Neural cell (in vitro differentiated cells): ENCODE results near the gene NKAIN2. TPM values are rescaled to one million over a fixed set of nuclear protein-coding genes. Genes with fewer than 3 reads are reported as not detected.
A peak's percentile ranks its signal among the peaks of the same experiment; 100 is the strongest.

ENCODE experiments used
- H2AFZ ChIP-seq: fragments of 200-600, 300-800 bp; sonication (generic), shearing (Covaris generic); 2 replicates; pipeline ENCODE4 v1.6.0; 2014; ENCODE audit warnings: low read depth, mild to moderate bottlenecking, antibody characterized with exemption, low read length, moderate library complexity
- H3F3A ChIP-seq: fragments of 200-600 bp; shearing (Covaris generic); 2 replicates; pipeline ENCODE4 v1.6.1; 2016; ENCODE audit warnings: mild to moderate bottlenecking, moderate library complexity, mixed read lengths, antibody characterized with exemption, low read length; ENCODE audit not compliant: insufficient read depth, poor library complexity, severe bottlenecking
- H3K27ac ChIP-seq: fragments of 200-600, 300-800 bp; sonication (generic), shearing (Covaris generic); 2 replicates; pipeline ENCODE4 v1.5.1; 2014; ENCODE audit warnings: mild to moderate bottlenecking, low read length, moderate library complexity
- H3K27me3 ChIP-seq: fragments of 300-800, 200-600 bp; sonication (generic), shearing (Covaris generic); 2 replicates; pipeline ENCODE4 v1.6.0; 2014; ENCODE audit warnings: mild to moderate bottlenecking, low read depth, low read length, moderate library complexity; ENCODE audit not compliant: insufficient read depth
- H3K36me3 ChIP-seq: fragments of 300-800, 200-600 bp; sonication (generic), shearing (Covaris generic); 2 replicates; pipeline ENCODE4 v1.5.1; 2014; ENCODE audit warnings: mild to moderate bottlenecking, antibody characterized with exemption, low read length, moderate library complexity; ENCODE audit not compliant: insufficient read depth
- H3K4me2 ChIP-seq: fragments of 300-800, 200-600 bp; sonication (generic), shearing (Covaris generic); 2 replicates; pipeline ENCODE4 v1.6.0; 2014; ENCODE audit warnings: mild to moderate bottlenecking, low read length
- H3K4me3 ChIP-seq: fragments of 300-800, 200-600 bp; sonication (generic), shearing (Covaris generic); 2 replicates; pipeline ENCODE4 v1.5.1; 2014; ENCODE audit warnings: mild to moderate bottlenecking, low read length, moderate library complexity
- H3K79me2 ChIP-seq: fragments of 200-600 bp; shearing (Covaris generic); replicated peaks from 2 replicates; pipeline ENCODE4 v1.6.0; 2014; ENCODE audit warnings: mild to moderate bottlenecking, low read length, moderate library complexity; ENCODE audit not compliant: insufficient read depth
- H3K9ac ChIP-seq: fragments of 300-800, 200-600 bp; sonication (generic), shearing (Covaris generic); 2 replicates; pipeline ENCODE4 v1.6.1; 2016; ENCODE audit warnings: mild to moderate bottlenecking, low read length, mixed read lengths
- H3K9me2 ChIP-seq: fragments of 200-600 bp; shearing (Covaris generic); 2 replicates; pipeline ENCODE4 v1.6.1; 2016; ENCODE audit warnings: mild to moderate bottlenecking, low read length, mixed read lengths; ENCODE audit not compliant: insufficient read depth
- H3K9me3 ChIP-seq: fragments of 200-600, 300-800 bp; sonication (generic), shearing (Covaris generic); 2 replicates; pipeline ENCODE4 v1.6.1; 2016; ENCODE audit warnings: mild to moderate bottlenecking, mixed run types, low read length, moderate library complexity, mixed read lengths
- H4K20me1 ChIP-seq: fragments of 200-600 bp; shearing (Covaris generic); 2 replicates; pipeline ENCODE4 v1.6.1; 2016; ENCODE audit warnings: mild to moderate bottlenecking, mixed run types; ENCODE audit not compliant: insufficient read depth
- EP300 ChIP-seq: fragments of 450-650 bp; conservative IDR thresholded peaks from 2 replicates; pipeline ENCODE4 v1.6.1; 2014; ENCODE audit warnings: antibody characterized with exemption, mild to moderate bottlenecking, moderate library complexity; ENCODE audit not compliant: poor library complexity, severe bottlenecking
- EZH2 ChIP-seq: fragments of 200-600, 300-800 bp; shearing (Covaris generic), sonication (generic); IDR thresholded peaks from 2 replicates; pipeline ENCODE4 v1.6.1; 2014; ENCODE audit warnings: antibody characterized with exemption, low read length, borderline replicate concordance, mild to moderate bottlenecking; ENCODE audit not compliant: insufficient read depth, poor library complexity, severe bottlenecking
- MXI1 ChIP-seq: fragments of 450-650 bp; conservative IDR thresholded peaks from 2 replicates; pipeline ENCODE4 v1.6.1; 2014; ENCODE audit warnings: antibody characterized with exemption, mild to moderate bottlenecking; ENCODE audit not compliant: poor library complexity, severe bottlenecking
- POLR2AphosphoS5 ChIP-seq: IDR thresholded peaks from 2 replicates; pipeline ENCODE4 v1.6.1; 2012
- RAD21 ChIP-seq: fragments of 450-650 bp; conservative IDR thresholded peaks from 2 replicates; pipeline ENCODE4 v1.6.1; 2014; ENCODE audit warnings: antibody characterized with exemption, mild to moderate bottlenecking, moderate library complexity
- SMC3 ChIP-seq: fragments of 450-650 bp; conservative IDR thresholded peaks from 2 replicates; pipeline ENCODE4 v1.6.1; 2014; ENCODE audit warnings: antibody characterized with exemption, mild to moderate bottlenecking, moderate library complexity; ENCODE audit not compliant: poor library complexity
- TAF1 ChIP-seq: IDR thresholded peaks from 2 replicates; pipeline ENCODE4 v1.6.1; 2012; ENCODE audit warnings: low read depth
- polyA plus RNA-seq: library from polyadenylated mRNA; depleted of rRNA; stranded (reverse); fragments of >200 nt; gene quantifications from 2 replicates; pipeline ENCODE4 v1.2.3, GENCODE V29; 2014
- TF ChIP-seq, protein P1 (sequence below): IDR thresholded peaks from 2 replicates; pipeline ENCODE4 v1.6.1; 2012; ENCODE audit warnings: borderline replicate concordance
- TF ChIP-seq, protein P2 (sequence below): fragments of 450-650 bp; IDR thresholded peaks from 2 replicates; pipeline ENCODE4 v1.5.1; 2014; ENCODE audit warnings: antibody characterized with exemption, mild to moderate bottlenecking, moderate library complexity; ENCODE audit not compliant: poor library complexity, severe bottlenecking

The NKAIN2 gene
- polyA plus RNA-seq, 1 donor from 2014 or later, result 23.2 TPM

DNA sequence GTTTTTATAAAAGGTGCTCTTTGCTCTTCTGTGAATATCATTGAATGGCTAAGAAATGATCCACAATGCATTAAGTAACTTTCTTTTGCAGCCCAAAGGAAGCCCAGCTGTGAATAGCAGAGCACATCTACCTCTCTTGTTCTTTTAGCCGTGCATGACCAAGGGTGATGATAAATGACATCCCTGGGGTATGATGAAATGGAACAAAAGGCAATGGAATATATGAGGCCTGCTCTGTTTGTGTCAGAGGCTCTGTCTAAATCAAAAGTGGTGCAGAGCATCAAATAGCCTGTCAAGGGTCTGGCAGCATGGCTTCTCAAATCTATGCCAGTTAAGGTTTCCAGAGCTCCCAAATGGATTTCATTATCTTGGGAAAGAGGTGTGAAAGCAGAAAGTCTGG lies 796.0 kb downstream of the NKAIN2 start:
- no peak overlapping the region for H3K4me2 ChIP-seq
- no peak overlapping the region for H3K4me3 ChIP-seq
- no peaks in the 10 kb centered on the region for H4K20me1 ChIP-seq
- no peaks in the 10 kb centered on the region for H3F3A ChIP-seq
- no peaks in the 10 kb centered on the region for H3K36me3 ChIP-seq
- no peak overlapping the region for H3K27ac ChIP-seq
- H3K79me2 ChIP-seq, result no peaks in the 10 kb centered on the region
- no peak for TF ChIP-seq EP300
- TF ChIP-seq, protein P1, sequence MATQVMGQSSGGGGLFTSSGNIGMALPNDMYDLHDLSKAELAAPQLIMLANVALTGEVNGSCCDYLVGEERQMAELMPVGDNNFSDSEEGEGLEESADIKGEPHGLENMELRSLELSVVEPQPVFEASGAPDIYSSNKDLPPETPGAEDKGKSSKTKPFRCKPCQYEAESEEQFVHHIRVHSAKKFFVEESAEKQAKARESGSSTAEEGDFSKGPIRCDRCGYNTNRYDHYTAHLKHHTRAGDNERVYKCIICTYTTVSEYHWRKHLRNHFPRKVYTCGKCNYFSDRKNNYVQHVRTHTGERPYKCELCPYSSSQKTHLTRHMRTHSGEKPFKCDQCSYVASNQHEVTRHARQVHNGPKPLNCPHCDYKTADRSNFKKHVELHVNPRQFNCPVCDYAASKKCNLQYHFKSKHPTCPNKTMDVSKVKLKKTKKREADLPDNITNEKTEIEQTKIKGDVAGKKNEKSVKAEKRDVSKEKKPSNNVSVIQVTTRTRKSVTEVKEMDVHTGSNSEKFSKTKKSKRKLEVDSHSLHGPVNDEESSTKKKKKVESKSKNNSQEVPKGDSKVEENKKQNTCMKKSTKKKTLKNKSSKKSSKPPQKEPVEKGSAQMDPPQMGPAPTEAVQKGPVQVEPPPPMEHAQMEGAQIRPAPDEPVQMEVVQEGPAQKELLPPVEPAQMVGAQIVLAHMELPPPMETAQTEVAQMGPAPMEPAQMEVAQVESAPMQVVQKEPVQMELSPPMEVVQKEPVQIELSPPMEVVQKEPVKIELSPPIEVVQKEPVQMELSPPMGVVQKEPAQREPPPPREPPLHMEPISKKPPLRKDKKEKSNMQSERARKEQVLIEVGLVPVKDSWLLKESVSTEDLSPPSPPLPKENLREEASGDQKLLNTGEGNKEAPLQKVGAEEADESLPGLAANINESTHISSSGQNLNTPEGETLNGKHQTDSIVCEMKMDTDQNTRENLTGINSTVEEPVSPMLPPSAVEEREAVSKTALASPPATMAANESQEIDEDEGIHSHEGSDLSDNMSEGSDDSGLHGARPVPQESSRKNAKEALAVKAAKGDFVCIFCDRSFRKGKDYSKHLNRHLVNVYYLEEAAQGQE, result peak; percentile 26
- H3K27me3 ChIP-seq, result no peaks in the 10 kb centered on the region
- no peak overlapping the region for H2AFZ ChIP-seq
- no peak overlapping the region for H3K9ac ChIP-seq
- H3K9me2 ChIP-seq, result no peaks in the 10 kb centered on the region
- H3K9me3 ChIP-seq, result no peaks in the 10 kb centered on the region

DNA sequence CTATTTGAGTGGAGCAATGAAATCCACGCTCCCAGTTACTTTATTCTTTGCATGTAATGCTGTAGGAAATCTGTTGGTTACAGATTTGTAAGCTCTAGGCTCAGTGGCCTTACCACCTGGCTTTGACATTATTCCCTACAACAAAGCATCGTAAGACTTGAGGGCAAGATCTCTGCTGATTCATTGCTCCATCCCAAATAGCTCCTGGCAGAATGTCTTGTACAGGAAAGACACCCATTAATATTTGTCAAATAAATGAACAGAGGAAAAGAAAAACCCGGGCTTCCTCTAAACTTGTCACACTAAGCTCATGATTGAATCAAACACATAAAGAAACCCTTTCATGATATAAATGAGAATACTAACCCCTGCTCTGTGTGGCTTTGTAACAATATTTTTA lies 801.1 kb downstream of the NKAIN2 start:
- TF ChIP-seq EZH2 (no peak), EP300 (no peak), RAD21 (no peak), POLR2AphosphoS5 (no peak), TAF1 (no peak), MXI1 (no peak), SMC3 (no peak)
- TF ChIP-seq, protein P1, result no peak
- TF ChIP-seq, protein P2, sequence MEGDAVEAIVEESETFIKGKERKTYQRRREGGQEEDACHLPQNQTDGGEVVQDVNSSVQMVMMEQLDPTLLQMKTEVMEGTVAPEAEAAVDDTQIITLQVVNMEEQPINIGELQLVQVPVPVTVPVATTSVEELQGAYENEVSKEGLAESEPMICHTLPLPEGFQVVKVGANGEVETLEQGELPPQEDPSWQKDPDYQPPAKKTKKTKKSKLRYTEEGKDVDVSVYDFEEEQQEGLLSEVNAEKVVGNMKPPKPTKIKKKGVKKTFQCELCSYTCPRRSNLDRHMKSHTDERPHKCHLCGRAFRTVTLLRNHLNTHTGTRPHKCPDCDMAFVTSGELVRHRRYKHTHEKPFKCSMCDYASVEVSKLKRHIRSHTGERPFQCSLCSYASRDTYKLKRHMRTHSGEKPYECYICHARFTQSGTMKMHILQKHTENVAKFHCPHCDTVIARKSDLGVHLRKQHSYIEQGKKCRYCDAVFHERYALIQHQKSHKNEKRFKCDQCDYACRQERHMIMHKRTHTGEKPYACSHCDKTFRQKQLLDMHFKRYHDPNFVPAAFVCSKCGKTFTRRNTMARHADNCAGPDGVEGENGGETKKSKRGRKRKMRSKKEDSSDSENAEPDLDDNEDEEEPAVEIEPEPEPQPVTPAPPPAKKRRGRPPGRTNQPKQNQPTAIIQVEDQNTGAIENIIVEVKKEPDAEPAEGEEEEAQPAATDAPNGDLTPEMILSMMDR, result no peak
- Histone ChIP-seq H3K9me3 (no peaks in the 10 kb centered on the region), H2AFZ (no peak overlapping the region), H3K27ac (no peak overlapping the region), H3F3A (no peaks in the 10 kb centered on the region), H3K27me3 (no peaks in the 10 kb centered on the region), H3K79me2 (no peaks in the 10 kb centered on the region), H3K4me2 (no peak overlapping the region), H3K9ac (no peak overlapping the region), H4K20me1 (no peaks in the 10 kb centered on the region), H3K4me3 (no peak overlapping the region), H3K36me3 (no peaks in the 10 kb centered on the region), H3K9me2 (no peaks in the 10 kb centered on the region)
